GM19452 (cell line): ENCODE results near the gene SNTG2.

Source experiments
- ATAC-seq: cut with Tn5 transposase; IDR thresholded peaks from one replicate; pipeline ENCODE4 v1.9.1; 2021; ENCODE audit not compliant: unreplicated experiment

SNTG2 gene

DNA sequence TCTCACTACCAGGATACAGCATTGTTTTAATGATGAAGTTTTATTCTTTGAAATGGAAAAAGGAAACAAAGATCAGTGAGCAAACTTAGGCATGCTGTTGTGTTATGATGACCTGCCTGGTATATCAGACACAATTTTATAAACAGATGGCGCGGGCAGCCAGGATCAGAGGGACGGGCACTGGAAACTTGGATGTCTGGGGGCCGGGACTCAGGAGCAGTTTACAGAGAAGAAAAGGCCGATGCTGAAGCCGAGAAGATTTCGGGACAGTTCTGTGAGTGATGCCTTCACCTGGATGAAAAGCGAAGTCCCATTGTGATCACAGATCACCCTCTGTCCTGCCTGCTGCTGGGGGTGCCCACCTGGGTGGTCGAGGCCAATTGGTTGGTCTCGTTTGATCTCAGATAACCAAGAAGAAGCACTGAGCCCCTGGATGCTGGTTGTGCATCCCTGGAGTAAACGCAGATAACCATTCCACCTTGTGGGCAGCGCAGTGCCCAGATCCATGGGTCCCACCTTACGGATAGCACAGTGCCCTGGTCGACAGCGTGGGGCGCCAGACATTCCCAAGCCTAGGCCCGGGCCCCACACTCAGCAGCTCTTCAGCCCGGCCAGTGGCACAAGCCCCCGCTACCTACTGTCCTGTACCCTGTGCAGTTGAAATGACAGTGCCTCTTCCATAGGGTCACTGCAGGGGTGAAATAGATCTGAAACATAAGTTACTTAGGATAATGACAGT, 279.7 kb downstream of the SNTG2 start:
- no peak for ATAC-seq

DNA sequence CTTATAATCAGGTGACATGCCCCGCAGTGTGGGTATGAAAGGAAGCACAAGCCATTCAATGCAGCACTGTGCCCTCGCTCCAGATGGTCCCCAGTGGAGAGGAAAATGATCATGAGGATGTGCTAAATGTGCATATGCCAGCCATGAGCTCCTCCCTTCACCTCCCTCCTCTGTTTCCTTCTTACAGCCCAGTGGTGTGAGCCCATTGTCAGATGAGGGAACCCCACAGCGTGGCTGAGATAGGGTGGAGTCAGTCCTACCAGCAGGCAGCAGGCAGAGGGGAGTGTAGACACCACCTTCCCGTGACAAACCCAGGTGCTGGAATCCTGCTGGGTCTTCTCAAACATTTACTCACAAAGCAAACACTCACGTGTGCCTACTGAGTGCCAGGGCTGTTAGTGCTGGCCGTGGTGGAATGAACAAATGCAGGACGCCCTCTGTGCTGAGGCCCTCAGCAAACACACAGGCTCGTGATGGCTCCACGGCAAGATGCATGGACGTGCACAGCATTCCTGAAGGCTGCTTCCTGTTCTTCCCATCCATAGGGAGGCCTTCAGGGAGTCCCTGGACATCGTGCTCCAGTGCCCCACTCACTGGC, 280.9 kb downstream of the SNTG2 start:
- ATAC-seq: no peak

GRCh38 chr2:1233281-1233680, 282.6 kb downstream of the SNTG2 start:
- ATAC-seq: no peak

DNA sequence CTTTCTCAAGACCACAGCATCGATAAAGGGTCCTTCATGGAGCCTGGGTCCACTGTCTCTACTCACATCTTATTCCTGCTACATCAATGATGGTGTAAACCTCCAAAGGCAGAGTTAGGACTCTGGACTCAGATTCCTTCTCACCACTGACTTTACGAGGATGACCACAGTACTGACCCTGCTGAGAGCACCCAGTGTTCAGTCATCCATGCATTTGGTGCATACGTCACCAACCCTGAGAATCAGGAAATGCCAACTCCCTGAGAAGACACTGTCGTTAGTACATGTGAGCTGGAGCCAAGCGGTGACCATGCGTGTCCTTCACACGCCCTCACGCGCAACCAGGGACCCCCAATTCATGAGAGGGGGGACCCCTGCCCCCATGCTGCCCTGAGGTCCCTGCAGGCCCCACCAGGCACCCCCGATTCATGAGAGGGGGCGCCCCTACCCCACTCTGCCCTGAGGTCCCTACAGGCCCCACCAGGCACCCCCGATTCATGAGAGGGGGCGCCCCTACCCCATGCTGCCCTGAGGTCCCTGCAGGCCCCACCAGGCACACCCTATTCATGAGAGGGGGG, 284.2 kb downstream of the SNTG2 start:
- no peak for ATAC-seq

DNA sequence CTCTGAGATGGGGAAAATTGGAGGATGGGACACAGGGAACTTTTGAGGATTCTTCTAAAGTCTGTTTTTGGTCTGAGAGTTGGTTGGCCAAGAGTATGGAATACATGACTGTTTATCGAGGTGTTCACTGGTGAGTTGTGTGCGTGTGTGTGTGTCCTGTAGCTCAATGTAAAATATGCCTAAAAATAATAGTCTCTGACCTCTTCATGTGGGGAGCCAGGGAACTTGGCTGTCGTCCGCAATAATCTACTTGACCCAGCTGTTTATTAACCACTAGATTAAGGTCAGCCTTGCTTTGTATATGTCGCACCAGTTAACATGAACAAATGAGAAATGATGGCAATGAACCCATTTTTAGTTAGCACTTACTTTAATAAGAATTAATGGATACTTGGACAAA, 285.2 kb downstream of the SNTG2 start:
- no peak for ATAC-seq

- ATAC-seq: no peak
These were observed 286.0 kb downstream of the SNTG2 start for GRCh38 chr2:1236606-1237005.

DNA sequence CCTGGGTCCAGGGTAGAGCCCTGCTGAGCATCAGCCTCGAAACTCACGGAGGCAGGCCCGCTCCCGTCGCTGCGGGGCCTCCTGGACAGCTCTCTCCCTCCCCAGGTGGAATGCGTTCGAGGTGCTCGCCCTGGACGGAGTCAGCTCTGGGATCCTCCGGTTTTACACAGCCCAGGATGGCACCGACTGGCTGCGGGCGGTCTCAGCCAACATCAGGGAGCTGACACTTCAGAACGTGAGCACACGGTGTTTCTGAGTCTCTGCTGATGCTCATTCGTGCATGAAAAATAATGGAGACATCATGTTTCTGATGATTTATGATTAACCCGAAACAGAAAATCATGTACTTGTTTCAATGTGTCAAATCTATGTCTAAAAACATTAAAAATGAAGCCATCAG, 287.1 kb downstream of the SNTG2 start:
- ATAC-seq: no peak

- no peak for ATAC-seq
These were observed 288.0 kb downstream of the SNTG2 start for GRCh38 chr2:1238598-1239138.

- no peak for ATAC-seq
These were observed 294.5 kb downstream of the SNTG2 start for GRCh38 chr2:1245193-1245592.

GRCh38 chr2:1246239-1246638, 295.6 kb downstream of the SNTG2 start:
- ATAC-seq: no peak

DNA sequence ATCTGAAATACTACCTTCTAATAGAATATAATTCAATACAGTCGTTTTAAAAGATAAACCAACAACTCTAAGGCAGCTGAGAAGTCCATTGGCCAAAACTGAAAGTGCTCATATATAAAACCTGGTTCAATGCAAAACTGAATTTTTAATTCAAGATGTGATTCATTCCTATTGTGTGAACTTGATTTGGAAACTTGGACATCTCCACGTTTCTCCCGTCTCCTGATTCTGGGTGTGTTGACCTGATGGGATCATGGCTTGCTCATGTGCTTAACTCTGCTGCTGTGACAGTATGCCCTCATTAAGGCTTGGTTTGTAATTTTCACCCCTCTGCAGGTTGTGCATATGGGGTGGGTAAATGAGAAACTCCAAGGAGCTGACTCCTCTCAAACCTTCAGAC, 296.3 kb downstream of the SNTG2 start:
- ATAC-seq: no peak

DNA sequence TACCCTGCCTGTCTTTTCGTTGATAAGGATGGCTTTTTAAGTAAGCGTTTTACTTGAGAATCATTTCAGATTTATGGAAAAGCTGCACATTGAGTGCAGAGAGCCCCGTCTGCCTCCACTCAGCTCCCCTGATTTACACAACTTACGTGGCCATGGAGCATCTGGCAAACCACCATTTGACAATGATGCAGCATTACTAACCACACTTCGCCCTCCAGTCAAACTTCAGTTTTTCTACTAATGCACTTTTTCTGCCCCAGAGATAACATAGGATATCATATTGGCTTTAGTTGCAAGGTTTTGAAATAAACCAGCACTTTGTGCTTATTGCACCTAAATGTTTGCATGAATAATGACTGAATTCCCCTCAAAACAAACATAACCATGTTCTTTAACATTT, 297.5 kb downstream of the SNTG2 start:
- no peak for ATAC-seq

DNA sequence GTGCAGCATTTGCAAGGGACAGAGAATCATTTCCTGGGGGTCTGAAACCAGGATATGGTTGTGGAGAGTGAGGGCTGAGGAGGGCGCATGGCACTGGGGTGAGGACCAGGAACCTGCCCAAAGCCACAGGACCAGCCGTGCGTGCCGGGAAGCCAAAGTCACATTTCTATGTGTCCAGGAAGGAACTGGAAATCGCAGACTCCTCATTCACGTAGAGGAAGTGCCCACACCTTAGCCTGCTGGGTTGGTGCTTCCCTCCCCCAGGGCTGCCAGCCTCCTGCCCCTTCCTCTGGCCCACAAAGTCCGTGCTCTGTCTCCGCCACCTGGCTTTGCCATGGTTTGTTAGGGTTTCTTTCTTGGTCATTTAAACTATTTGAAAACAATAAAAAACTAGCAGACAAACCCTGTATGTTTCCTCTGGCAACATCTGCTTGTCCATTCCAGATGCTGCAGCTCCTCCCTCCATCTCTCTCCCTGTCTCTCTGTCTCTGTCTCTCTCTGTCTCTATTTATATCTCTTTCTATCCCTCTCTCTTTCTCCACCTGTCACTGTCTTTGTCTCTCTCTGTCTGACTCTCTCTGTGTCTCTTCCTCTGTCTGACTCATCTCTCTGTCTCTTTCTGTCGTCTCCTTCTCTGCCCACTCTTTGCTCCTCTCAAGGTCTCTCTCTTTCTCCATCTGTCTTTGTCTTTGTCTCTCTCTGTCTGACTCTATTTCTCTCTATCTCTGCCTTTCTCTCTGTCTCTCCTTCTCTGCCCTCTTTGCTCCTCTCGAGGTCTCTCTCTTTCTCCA, 299.4 kb downstream of the SNTG2 start:
- no peak for ATAC-seq

- ATAC-seq: no peak
These were observed 300.9 kb downstream of the SNTG2 start for GRCh38 chr2:1251520-1251919.

GRCh38 chr2:1253629-1254028, 303.0 kb downstream of the SNTG2 start:
- no peak for ATAC-seq

GRCh38 chr2:1254662-1255343, 304.2 kb downstream of the SNTG2 start:
- no peak for ATAC-seq

- ATAC-seq: no peak
These were observed 306.1 kb downstream of the SNTG2 start for GRCh38 chr2:1256632-1257324.

DNA sequence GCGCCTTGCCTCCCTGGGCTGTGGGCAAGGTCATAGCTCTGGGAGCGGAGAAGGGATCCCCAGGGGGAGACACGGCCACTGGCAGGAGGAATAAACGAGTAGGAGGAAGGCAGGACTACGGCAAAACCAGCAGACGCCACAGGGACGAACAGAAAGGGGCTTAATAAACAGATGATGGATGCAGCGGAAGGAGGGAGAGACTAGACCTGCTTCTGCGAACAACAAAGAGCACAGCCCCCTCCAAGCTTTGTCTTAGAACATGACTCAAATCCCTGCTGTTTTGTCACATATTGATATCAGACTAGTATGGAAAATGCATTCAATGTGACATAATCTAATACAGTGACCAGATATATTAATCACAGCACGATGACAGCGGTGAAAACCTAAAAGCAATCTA, 306.7 kb downstream of the SNTG2 start:
- ATAC-seq: no peak

DNA sequence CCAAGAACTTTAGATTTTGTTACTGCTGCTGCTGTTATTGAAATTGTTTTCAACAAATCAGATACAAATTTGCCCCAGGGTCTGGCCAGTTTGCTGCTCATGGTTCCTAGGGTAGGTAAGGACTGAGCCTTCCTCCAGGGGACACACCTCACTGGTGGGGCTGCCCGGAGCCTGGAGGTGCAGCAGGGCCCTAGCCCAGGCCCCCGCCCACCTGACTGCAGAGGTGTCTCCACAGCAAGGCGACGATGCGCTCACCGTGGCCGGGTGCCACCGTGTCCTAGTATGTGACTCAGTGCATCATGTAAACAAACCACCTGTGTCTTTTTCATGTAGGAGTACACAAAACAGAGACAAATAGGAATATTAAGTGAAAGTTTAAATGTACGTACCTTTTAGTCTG, 309.1 kb downstream of the SNTG2 start:
- ATAC-seq: no peak

- ATAC-seq: no peak
These were observed 312.0 kb downstream of the SNTG2 start for GRCh38 chr2:1262609-1263008.
